Spleen (tissue), 7 donors: ENCODE results near the gene APC.

Source experiments
- CTCF ChIP-seq, 11 experiments: fragments of 200-600 bp in 7 of 11; fragments of 450-650 bp in 4 of 11; sonication (generic) in 4 of 11; IDR thresholded peaks in 8 of 11; conservative IDR thresholded peaks in 3 of 11; 1 replicate in 7 of 11; 2 replicates in 4 of 11; pipeline versions ENCODE4 v1.4.0 to v1.8.0; 2016 to 2021; ENCODE audit warnings: antibody characterized with exemption in 11 of 11, inconsistent platforms in 4 of 11, mild to moderate bottlenecking in 1 of 11
- POLR2A ChIP-seq, 3 donors: fragments of 450-650 bp; IDR thresholded peaks; one replicate each; pipeline ENCODE4 v1.5.1; 2017; ENCODE audit warnings: antibody characterized with exemption in 3 of 3, mild to moderate bottlenecking in 1 of 3
- POLR2AphosphoS5 ChIP-seq, 3 donors: sonication (generic); formaldehyde crosslinking; IDR thresholded peaks; one replicate each; pipeline ENCODE4 v1.5.1; 2017; ENCODE audit warnings: antibody characterized with exemption in 3 of 3
- donor health status: DM: no; HTN: no; CAD: no; lungs with moderate emphysema.
- donor health status: DM: no; HTN: no; CAD: no.
- donor health status: DM: no; HTN: no; CAD: no.

DNA sequence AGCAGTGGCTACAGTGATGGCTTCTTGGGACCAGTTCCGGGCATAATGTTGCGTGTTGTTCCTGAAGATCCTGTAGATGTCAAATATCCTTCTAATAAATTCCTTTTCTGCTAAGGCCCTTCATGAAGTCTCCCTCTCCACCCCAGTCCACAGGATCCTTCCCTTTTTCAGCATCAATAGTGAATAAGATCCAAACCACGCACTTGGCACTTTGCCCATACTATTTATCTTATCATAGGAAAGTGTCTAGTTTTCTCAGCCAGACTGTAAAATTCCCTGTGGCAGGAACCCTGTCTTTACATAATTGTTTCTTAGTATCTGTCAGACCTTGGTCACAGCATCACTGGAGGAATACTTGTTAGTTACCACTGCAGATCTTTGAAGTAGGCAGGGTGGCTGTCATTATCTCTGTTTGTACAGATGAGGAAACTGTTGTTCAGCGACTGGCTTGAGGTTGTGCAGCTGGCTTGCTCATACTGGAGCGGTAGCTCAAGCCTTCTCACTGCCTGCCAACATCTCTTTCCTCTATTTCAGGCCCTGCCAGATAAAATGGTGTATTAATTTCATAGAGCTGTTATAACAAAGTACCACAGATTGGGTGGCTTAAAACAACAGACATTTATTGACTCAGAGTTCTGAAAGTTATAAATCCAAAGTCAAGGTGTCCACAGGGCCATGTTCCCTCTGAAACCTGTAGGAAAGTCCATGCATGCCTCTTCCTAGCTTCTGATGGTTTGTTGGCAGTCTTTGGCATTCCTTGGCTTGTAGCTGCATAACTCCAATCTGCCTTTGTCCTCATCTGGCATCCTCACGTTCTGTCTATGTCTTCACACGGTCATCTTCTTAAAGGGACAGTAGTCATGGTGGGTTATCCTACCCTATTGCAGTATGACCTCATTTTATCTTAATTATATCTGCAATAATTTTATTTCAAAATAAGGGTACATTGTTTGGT lies 33.5 kb upstream of the APC start:
- TF ChIP-seq CTCF (IDR thresholded peaks at IDR 0.05 in 8 of 11, conservative IDR thresholded peaks at IDR 0.05 in 3 of 11) (no peak), POLR2AphosphoS5 (IDR thresholded peaks at IDR 0.05) (no peak), POLR2A (IDR thresholded peaks at IDR 0.05) (no peak)
